ENCODE data around the gene CTSC.
A peak's percentile ranks its signal among the peaks of the same experiment; 100 is the strongest.
"Not testable (repeated sequence)": the region's sequence is repeated elsewhere in the genome, so short reads cannot be mapped to it uniquely, and the experiment has no call there.

Gene CTSC

GRCh38 chr11:88282747-88283515 is 54.6 kb downstream of the CTSC start:
- DNase-seq (ENCODE audit: low spot score), result no peak

GRCh38 chr11:88281317-88281712 is 56.2 kb downstream of the CTSC start:
- DNase-seq (ENCODE audit: low spot score), result peak; percentile 9

GRCh38 chr11:88280673-88281316 is 56.7 kb downstream of the CTSC start:
- DNase-seq (ENCODE audit: low spot score), result peak; percentile 9

GRCh38 chr11:88277349-88277915 is 60.1 kb downstream of the CTSC start:
- DNase-seq (ENCODE audit: low spot score), result no peak

- no peak for DNase-seq (ENCODE audit: low spot score)
These were observed 61.9 kb downstream of the CTSC start for GRCh38 chr11:88275636-88276035.

- peak; percentile 42 for DNase-seq (ENCODE audit: low spot score)
These were observed 70.6 kb downstream of the CTSC start for GRCh38 chr11:88266919-88267318.

- DNase-seq (ENCODE audit: low spot score), result no peak
These were observed 71.4 kb downstream of the CTSC start for GRCh38 chr11:88266157-88266556.

- DNase-seq (ENCODE audit: low spot score), result no peak
These were observed 78.1 kb downstream of the CTSC start for GRCh38 chr11:88259431-88259830.

GRCh38 chr11:88252208-88252607 is 85.3 kb downstream of the CTSC start:
- no peak for DNase-seq (ENCODE audit: low spot score)

- no peak for DNase-seq (ENCODE audit: low spot score)
These were observed 86.8 kb downstream of the CTSC start for GRCh38 chr11:88250566-88251242.

- DNase-seq (ENCODE audit: low spot score), result no peak
These were observed 87.8 kb downstream of the CTSC start for GRCh38 chr11:88249706-88250105.

GRCh38 chr11:88246696-88247095 is 90.8 kb downstream of the CTSC start:
- no peak for DNase-seq (ENCODE audit: low spot score)

- not testable (repeated sequence) for DNase-seq (ENCODE audit: low spot score)
These were observed 92.0 kb downstream of the CTSC start for GRCh38 chr11:88245576-88245975.

Measured in pons (tissue), 1 donor.